Tibial artery (tissue), 4 donors: ENCODE data around the gene SLC50A1.
"Not testable (repeated sequence)": the region's sequence is repeated elsewhere in the genome, so short reads cannot be mapped to it uniquely, and the experiment has no call there.

Experiments used
- DNase-seq, 2 donors: peaks; one replicate each; pipeline ENCODE4 v3.0.0-alpha.2; 2019
- H3K27ac ChIP-seq, 2 donors: fragments of 200-600 bp; sonication (generic) in 1 of 2; 1 replicate in 1 of 2; 2 replicates in 1 of 2; pipeline ENCODE4 v1.5.1; 2018 to 2019; ENCODE audit warnings: mild to moderate bottlenecking in 1 of 2
- H3K27me3 ChIP-seq, 2 donors: fragments of 200-600 bp; sonication (generic) in 1 of 2; one replicate each; pipeline versions ENCODE4 v1.5.1 to v1.6.0; 2016 to 2019
- H3K36me3 ChIP-seq, 3 donors: fragments of 200-600 bp; sonication (generic) in 2 of 3; one replicate each; pipeline ENCODE4 v1.5.1; 2016 to 2019; ENCODE audit warnings: mild to moderate bottlenecking in 2 of 3
- H3K4me1 ChIP-seq, 4 donors: fragments of 200-600 bp; sonication (generic) in 2 of 4; 1 replicate in 3 of 4; 2 replicates in 1 of 4; pipeline ENCODE4 v1.5.1; 2016 to 2019
- H3K4me3 ChIP-seq, 2 donors: fragments of 200-600 bp; sonication (generic) in 1 of 2; 1 replicate in 1 of 2; 2 replicates in 1 of 2; pipeline ENCODE4 v1.5.1; 2018 to 2019; ENCODE audit warnings: mild to moderate bottlenecking in 2 of 2
- H3K9me3 ChIP-seq, 3 donors: fragments of 200-600 bp; sonication (generic) in 1 of 3; one replicate each; pipeline ENCODE4 v1.5.1; 2016 to 2019
- CTCF ChIP-seq, 2 experiments: fragments of 200-600 bp in 1 of 2; fragments of 450-650 bp in 1 of 2; IDR thresholded peaks; one replicate each; pipeline ENCODE4 v1.5.1; 2017 to 2019; ENCODE audit warnings: antibody characterized with exemption in 2 of 2, mild to moderate bottlenecking in 1 of 2, moderate library complexity in 1 of 2
- intact Hi-C: fragments of 100-400 bp; cut with DNase I; formaldehyde crosslinking; loops from one replicate; pipeline ENCODE4 v1.15.0; 2023; ENCODE audit warnings: low total_unique reads

Gene SLC50A1

GRCh38 chr1:155139895-155140629, 4.4 kb downstream of the SLC50A1 start, which contains the start of gene DPM3:
Gene DPM3 (minus strand): TSS chr1:155140531. CDS start chr1:155140240, 291 bp downstream.
- intact Hi-C loops: no loop called here

GRCh38 chr1:155140630-155140953, 4.9 kb downstream of the SLC50A1 start:
- no peak for TF ChIP-seq CTCF (IDR thresholded peaks at IDR 0.05)
- DNase-seq: no peak
- peak overlapping the region; percentile 90 to 92 for H3K27ac ChIP-seq
- H3K4me1 ChIP-seq: peaks cover 0 to 31% (median 25%) of the 10 kb centered on the region in 4 donors
- intact Hi-C loops: no loop called here
- H3K9me3 ChIP-seq: no peaks in the 10 kb centered on the region
- H3K36me3 ChIP-seq: no peaks in the 10 kb centered on the region
- H3K4me3 ChIP-seq: peak overlapping the region; percentile 67 to 85
- no peaks in the 10 kb centered on the region for H3K27me3 ChIP-seq

More at GRCh38 chr1:155139895-155140629, 4.4 kb downstream of the SLC50A1 start, which contains the start of gene DPM3:
- Histone ChIP-seq H3K4me1 (peaks cover 0 to 32% (median 25%) of the 10 kb centered on the region in 4 donors), H3K27me3 (no peaks in the 10 kb centered on the region), H3K9me3 (no peaks in the 10 kb centered on the region), H3K4me3 (peak within 1 kb of the TSS; percentile 67 to 85), H3K27ac (peak within 1 kb of the TSS; percentile 90 to 92), H3K36me3 (no peaks in the 10 kb centered on the region)
- DNase-seq: peak; percentile 91 to 93
- no peak for TF ChIP-seq CTCF (IDR thresholded peaks at IDR 0.05)

- DNase-seq: peak in 1 of 2 donors; percentile 2
- intact Hi-C loops: no loop called here
- TF ChIP-seq CTCF (IDR thresholded peaks at IDR 0.05): no peak
These were observed 6.1 kb downstream of the SLC50A1 start for GRCh38 chr1:155141749-155142148.

DNA sequence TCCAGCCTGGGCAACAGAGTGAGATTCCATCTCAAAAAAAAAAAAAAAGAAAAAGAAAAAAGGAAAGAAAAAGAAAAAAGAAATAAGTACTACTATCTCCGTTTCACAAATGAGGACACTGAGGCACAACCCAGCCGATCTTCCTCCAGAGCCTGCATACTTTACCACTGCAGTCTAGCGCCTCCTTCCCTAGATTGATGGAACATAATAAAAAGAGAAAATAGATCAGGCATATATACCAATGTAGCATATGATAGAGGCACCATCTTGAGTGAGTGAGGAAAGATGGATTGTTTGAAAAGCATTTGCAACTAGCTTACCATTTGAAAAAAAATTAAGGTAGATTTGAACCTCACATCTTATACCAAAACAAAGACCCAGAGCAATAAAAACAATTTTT, 9.8 kb downstream of the SLC50A1 start:
- H3K4me1 ChIP-seq: peaks cover 0 to 2% (median 0%) of the 10 kb centered on the region in 4 donors
- no peak overlapping the region for H3K4me3 ChIP-seq
- peaks cover 0 to 19% of the 10 kb centered on the region in 2 donors for H3K27me3 ChIP-seq
- intact Hi-C loops: no loop called here
- no peak overlapping the region for H3K27ac ChIP-seq
- no peak for TF ChIP-seq CTCF (IDR thresholded peaks at IDR 0.05)
- no peaks in the 10 kb centered on the region for H3K36me3 ChIP-seq
- DNase-seq: no peak
- H3K9me3 ChIP-seq: no peaks in the 10 kb centered on the region

More at GRCh38 chr1:155141749-155142148, 6.1 kb downstream of the SLC50A1 start:
- H3K4me1 ChIP-seq: peaks cover 0 to 28% (median 20%) of the 10 kb centered on the region in 4 donors
- H3K36me3 ChIP-seq: no peaks in the 10 kb centered on the region
- H3K9me3 ChIP-seq: no peaks in the 10 kb centered on the region
- H3K27ac ChIP-seq: no peak overlapping the region
- H3K27me3 ChIP-seq: peaks cover 0 to 8% of the 10 kb centered on the region in 2 donors
- no peak overlapping the region for H3K4me3 ChIP-seq

- H3K27ac ChIP-seq, H3K9me3 ChIP-seq, DNase-seq, H3K4me3 ChIP-seq, H3K27me3 ChIP-seq, H3K4me1 ChIP-seq, H3K36me3 ChIP-seq, intact Hi-C loops: not testable (repeated sequence)
These were observed 20.5 kb downstream of the SLC50A1 start for GRCh38 chr1:155155996-155156643.

GRCh38 chr1:155158991-155159390, 23.3 kb downstream of the SLC50A1 start:
- TF ChIP-seq CTCF (IDR thresholded peaks at IDR 0.05): no peak
- Histone ChIP-seq H3K4me1 (no peaks in the 10 kb centered on the region), H3K27ac (no peak overlapping the region), H3K4me3 (no peak overlapping the region), H3K9me3 (no peaks in the 10 kb centered on the region), H3K27me3 (no peaks in the 10 kb centered on the region), H3K36me3 (no peaks in the 10 kb centered on the region)
- DNase-seq: peak in 1 of 2 donors; percentile 10
- intact Hi-C loops: no loop called here
